Activated gamma-delta T cell treated with anti-CD3 and anti-CD28 coated beads, Interleukin-2, amount 50 U/mL, for 16 hours (primary cell): ENCODE results near the gene PLXNA3.
"Not testable (repeated sequence)": the region's sequence is repeated elsewhere in the genome, so short reads cannot be mapped to it uniquely, and the experiment has no call there.

ENCODE experiments used
- DNase-seq: peaks from one replicate; pipeline ENCODE4 v3.0.0-alpha.2; 2020; ENCODE audit warnings: low read depth

The PLXNA3 gene

DNA sequence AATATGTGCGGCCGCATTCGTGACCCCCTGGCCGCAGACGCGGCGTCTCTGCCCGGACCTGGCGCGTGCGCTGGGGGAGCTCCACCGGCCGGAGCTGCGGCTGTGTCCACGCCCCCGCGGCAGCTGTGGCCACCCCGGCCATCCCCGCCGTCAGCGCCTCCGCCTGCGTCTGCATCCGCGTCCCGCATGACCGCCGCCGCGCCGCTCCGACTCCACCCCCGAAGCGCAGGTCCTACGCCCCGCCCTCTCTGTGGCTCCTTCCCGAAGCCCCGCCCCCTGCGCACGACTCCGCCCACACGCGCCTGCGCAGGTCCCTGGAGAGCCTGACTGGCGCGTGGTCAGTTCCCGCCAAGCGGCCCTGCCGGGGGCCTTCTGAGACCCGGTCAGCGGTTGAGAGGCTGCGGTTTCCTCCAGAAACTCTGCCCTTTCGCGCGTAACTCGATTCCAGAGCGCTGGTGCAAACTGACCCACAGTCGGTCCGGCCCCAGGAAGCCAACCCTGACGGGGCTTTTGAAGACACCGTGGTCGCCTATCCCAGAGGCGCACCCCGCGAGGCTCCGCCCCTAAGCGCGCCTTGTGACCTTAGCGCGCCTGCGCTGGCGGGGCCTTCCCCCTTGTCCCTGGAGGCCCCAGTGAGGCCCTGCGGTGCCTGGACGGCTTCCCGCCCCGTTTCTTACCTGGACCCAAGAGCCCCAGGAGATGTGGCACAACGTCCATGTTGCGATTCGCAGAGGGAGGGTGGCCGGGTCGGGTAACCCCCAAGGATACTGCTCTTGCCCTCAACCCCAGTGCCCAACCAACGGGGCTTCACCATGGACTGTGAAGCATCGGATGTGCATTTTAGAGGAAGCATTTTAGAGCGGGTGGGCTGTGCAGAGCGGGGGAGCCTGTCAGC is 20.9 kb downstream of the PLXNA3 start, which contains the start of gene LAGE3:
Gene LAGE3, minus strand, starts transcription at position 554 of the 895 bp plus-strand sequence. Its CDS starts 366 bp downstream, at position 188.
- peak; percentile 88 for DNase-seq

DNA sequence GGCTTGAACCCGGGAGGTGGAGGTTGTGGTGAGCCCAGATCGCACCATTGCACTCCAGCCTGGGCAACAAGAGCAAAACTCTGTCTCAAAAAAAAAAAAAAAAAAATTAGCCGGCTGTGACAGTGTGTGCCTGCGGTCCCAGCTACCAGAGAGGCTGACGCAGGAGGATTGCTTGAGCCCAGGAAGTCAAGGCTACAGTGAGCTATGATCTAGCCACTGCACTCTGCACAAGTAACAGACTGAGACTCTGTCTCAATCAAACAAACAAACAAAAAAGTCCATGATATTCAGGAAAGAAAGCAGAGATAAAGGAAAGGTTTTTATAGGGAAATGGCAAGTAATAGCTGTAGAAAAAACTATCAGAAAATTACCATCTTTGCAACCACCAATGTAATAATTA is 23.1 kb downstream of the PLXNA3 start:
- DNase-seq: no peak

DNA sequence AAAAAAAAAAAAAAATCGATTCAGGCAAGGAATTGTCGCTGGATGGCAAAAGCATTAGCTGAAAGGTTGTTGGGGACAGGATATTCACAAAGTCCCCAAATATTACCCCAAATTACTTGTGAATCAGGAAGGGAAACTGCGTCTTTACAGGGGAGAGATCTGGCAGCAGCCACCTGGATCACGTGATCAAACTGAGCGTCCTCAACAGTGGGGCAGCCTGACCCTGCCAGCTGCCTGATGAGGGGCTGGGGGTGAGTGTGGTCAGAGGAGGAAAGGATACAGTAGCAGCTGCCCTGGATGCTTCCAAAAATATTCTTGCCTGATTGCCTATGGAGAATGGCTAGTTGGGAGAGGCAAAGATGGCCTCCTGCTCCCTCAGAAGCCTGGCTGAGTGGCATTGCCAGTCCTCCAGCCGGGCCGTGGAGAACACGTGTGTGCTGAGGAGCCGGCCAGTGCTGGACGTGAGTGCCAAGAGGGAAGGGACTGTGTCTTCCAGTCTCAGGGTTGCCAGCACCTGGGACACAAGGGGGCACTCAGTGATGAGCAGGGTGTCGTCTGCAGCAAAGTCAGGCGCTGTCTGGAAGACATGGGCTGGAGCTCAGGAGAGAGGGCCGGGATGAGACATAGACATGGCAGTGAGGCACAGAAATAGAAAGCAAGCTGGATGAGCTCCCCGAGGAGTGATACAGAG is 24.0 kb downstream of the PLXNA3 start:
- DNase-seq: no peak

DNA sequence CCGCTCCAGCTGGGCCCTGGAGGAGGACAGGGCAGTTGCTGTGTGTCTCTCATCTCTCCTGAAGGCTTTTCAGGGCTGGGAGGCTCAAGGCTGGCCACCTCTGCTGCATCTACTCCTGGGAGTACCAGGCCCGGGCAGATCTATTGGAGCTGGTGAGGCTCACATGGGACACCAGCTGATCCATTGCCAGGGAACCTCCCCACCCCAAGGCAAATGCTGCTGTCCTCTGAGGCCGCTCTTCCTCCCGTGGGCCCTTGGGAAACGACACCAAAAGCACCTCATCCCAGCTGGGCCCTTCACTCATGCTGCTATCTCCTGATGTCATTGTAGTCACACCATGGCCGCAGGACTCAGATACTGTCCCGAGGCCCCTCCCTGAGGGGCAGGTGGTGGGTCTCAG is 24.7 kb downstream of the PLXNA3 start:
- DNase-seq: no peak

DNA sequence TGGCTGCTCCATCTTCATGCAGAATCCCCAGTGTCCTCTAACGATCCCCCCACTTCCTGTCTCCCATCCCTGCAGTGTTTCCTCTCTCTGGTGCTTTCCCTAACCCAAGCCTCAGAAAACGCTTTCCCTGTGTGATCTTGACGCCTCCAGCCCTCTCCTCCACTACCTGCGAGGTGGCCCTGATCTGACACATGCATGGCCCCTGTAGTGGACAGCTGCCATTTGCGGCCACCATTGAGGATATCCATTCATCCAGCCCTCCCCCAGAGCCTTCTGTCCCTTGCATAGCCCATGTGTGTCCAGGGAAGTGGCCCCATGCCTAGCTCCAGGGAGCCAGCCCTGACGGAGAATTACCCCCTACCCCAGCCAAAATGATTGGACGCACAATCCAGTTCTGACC is 25.2 kb downstream of the PLXNA3 start:
- no peak for DNase-seq

DNA sequence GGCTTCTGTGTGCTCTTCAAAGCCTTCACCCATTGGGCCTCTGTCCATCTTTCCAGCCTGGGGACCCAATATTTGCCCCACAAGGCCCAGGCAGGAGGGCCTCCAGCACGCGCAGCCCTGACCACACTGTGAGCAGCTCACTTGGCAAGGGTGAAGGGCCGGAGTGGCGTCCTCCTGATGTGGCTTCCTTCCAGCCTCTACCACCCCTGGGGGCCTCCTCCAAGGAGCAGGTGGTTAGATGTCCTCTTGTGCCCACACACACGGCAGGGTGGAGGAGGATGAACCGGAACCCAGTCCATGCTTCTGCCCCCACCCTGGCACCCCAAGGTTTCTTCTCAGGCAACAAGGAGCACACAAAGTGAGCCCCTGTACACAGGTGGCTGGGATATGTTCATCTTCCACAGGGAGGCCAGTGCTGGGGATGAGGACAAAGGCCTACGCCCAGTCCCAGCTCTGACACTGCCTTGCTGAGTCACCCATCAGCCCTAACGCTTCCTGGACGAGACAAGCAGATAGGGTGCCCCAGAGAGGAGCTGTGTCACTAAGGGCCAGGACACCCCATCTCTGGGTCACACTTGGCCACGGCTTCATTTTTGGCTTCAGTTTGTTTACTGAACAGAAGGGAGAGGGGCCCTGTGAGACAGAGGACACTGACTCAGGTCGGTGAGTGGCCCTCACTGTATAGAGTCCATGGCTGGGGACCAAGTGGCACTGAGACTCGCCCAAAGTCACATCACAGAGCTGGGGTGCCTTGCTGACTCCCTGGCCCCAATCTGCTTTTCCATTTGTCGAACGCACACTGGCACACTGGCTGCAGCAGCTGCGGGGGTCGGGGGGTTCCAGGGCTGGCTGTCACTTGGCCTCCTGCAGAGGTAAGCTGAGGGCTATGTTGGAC is 26.4 kb downstream of the PLXNA3 start:
- DNase-seq: no peak

GRCh38 chrX:154485150-154486051 is 27.3 kb downstream of the PLXNA3 start:
- DNase-seq: no peak

DNA sequence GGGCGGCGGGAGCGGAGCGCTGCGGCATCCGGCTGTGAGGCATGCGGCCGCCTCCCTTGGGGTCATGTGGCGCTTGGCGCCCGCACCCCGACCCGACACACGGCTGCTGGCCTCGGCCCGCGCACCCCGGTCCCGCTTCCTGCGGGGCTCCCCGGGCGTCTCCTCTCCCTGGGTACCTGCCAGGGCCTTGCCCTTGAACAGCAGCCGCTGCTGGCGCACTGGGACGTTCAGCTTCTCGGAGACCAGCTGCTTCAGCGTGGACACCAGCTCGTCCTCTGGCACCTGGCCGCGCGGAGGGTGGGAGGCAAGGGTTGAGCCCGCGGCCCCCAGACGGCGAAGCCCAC is 27.9 kb downstream of the PLXNA3 start:
- DNase-seq: no peak

DNA sequence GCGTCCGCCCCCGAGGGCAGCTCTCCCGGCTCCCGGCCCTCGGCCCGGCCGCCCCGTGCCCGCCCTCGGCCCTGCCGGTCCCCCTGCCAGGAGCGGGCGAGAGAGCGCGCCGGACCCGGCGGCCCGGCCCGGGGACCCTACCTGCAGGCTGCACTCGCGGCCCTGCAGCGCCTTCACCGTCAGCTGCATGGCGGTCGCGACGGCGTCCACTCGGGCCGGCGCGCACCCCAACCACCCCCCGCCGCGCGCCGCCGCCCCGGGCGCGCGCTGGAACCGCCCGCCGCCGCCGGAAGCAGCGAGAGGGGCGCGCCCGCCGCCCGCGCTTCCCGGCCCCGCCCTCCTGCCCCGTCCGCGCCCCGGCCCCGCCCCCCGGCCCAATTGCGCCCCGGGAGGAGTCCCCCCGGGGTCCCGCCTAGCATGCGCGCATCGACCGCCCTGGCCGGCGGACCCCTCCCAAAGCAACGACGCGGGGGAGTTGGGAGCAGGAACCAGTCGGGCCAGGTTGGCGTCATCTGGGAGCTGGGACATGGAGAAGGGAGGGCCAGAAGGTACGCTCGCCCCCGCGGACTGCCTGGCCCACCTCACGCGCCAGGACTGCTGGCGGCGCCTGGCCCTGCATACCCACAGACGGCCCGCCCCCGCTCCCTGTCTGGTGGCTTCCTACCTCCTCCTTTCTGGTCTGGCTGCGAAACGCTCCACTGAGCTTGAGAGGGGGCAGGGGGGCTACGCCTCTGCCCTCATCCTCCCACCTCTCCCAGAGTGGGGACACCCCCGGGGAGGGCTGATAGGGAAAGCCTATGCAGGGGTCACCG is 28.5 kb downstream of the PLXNA3 start, which contains the start of gene UBL4A:
Gene UBL4A, minus strand, starts transcription at position 220 of the 812 bp plus-strand sequence. Its CDS starts 31 bp downstream, at position 189.
- no peak for DNase-seq

DNA sequence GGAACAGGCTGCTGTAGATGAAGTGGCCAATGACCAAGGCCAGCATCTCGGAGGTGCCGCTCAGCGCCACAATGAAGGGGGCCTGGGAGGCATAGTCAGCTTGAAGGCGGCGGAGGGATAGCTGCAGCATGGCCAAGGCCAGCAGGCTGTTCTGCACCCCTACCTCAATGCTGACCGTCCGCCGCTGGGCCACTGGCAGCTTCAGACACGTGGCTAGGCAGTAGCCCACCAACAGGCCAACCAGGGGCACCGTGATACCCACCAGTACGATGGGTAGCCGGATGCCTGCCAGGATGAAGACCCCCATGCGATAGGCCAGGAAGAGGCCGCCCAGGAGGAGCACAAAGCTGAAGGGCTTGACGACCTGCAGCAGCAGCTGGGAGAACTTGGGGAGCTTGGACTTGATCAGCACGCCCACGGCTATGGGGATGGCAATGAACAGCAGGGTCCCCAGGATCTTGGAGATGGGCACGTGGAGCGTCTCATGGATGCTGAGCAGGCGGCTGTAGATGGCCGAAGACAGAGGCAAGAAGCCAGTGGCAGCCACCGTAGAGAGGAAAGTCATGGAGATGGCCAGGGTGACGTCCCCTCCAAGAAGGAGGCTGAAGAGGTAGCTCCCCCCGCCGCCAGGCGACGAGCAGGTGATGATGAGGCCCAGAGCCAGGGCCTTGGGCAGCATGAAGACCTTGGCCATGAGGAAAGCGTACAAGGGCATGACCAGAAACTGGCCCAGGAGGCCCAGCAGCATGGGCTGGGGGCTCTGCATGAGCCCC is 29.6 kb downstream of the PLXNA3 start:
- DNase-seq: no peak

- DNase-seq: no peak
Measured at GRCh38 chrX:154488336-154489075, 30.4 kb downstream of the PLXNA3 start.

GRCh38 chrX:154489182-154489581 is 31.1 kb downstream of the PLXNA3 start:
- no peak for DNase-seq

DNA sequence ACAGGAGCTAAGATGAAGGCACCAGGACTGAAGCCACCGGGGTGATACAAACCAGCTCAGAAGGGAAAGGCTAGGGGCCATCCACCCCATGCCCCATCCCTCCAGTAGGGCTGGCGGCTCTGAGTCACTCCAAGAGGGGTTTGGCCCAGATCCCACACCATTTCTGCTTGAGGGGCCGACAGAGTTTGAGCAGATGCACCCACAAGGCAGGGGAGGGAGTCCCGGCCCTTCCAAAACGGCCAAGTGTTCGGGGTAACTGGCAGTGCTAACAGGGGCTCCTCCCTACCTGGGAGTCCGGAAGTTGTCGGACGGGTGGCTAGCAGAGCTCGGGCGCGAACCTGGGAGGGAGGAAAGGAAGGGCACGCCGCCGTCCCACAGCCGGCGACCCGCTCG is 31.9 kb downstream of the PLXNA3 start:
- no peak for DNase-seq

GRCh38 chrX:154490414-154491083 is 32.5 kb downstream of the PLXNA3 start, which contains the start of gene SLC10A3:
SLC10A3 (minus strand) TSS chrX:154490629; CDS start chrX:154488940, 1,689 bp downstream.
- peak; percentile 75 for DNase-seq

- DNase-seq: no peak
Measured at GRCh38 chrX:154494715-154495114, 36.6 kb downstream of the PLXNA3 start.

GRCh38 chrX:154495472-154495922 is 37.4 kb downstream of the PLXNA3 start:
- DNase-seq: no peak

DNA sequence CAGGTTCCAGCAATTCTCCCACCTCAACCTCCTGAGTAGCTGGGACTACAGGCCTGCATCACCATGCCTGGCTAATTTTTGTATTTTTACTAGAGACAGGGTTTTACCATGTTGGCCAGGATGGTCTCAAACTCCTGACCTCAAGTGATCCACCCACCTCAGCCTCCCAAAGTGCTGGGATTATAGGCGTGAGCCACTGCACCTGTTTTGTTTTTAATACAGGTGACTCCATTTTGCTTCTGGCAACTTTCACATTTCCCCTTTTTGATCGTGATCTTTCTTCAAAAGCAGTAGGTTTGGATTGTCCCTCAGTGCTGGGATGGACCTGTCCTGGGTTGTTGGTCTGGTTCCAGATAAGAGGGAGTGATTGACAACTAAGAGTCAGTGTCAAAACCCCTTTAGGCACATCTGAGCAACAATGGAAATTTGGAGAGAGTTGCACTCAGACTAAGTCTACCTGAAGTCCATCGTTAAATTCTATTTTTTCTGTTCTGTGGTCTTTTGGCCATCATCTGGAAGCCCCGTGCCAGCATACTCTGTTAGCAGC is 38.6 kb downstream of the PLXNA3 start:
- not testable (repeated sequence) for DNase-seq

- DNase-seq: not testable (repeated sequence)
Measured at GRCh38 chrX:154501423-154501822, 43.3 kb downstream of the PLXNA3 start.
